ENCODE measurements around the gene TPRG1. TPM values are rescaled to one million over a fixed set of nuclear protein-coding genes. Genes with fewer than 3 reads are reported as not detected.

The TPRG1 gene
- total and polyA plus RNA-seq, 2 of the 8 experiments (the other 6 are each of a cell fraction or from before 2014, with no cell fraction given) = 0.37 to 0.47 TPM

DNA sequence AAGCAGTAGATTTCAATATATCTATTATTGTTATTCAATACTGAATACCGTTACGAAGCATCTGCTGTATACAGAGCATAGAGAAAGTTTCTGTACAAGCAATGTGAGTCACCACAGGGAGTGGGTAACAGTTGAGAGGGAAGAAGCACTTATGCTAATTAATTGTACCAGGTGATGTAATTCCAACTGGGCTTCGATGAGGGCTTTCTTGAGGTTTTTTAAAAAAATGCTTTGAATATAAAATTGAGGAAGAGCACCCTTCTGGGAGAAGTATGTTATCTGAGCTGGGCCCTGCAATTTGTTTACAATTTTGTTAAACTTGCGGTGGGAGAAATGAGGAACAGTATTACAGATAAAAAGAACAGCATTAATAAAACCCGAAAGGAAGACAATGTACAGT, 197.9 kb downstream of the TPRG1 start (continued):
- TF ChIP-seq TEAD4 (IDR thresholded peaks at IDR 0.05; ENCODE audit: low read depth, low read length) = no peak

All from H1 (cell line).